Upper lobe of right lung (tissue), 1 donor: ENCODE results near the gene TAS1R2. TPM values are rescaled to one million over a fixed set of nuclear protein-coding genes. Genes with fewer than 3 reads are reported as not detected.

Experiments
- ATAC-seq: fragments of 200-7000 bp; cut with Tn5 transposase; one replicate; pipeline ENCODE4 v1.9.1; 2020; ENCODE audit warnings: mild to moderate bottlenecking, moderate library complexity
- DNase-seq: peaks from one replicate; pipeline ENCODE4 v3.0.0-alpha.2; 2020
- H3K27ac ChIP-seq: fragments of 200-600 bp; one replicate; pipeline ENCODE4 v1.8.0; 2022
- H3K27me3 ChIP-seq: fragments of 200-600 bp; one replicate; pipeline ENCODE4 v1.8.0; 2022; ENCODE audit warnings: mild to moderate bottlenecking
- H3K36me3 ChIP-seq: fragments of 200-600 bp; one replicate; pipeline ENCODE4 v1.8.0; 2022
- H3K4me1 ChIP-seq: fragments of 200-600 bp; one replicate; pipeline ENCODE4 v1.8.0; 2022
- H3K4me3 ChIP-seq: fragments of 200-600 bp; one replicate; pipeline ENCODE4 v1.8.0; 2022; ENCODE audit warnings: mild to moderate bottlenecking
- H3K9me3 ChIP-seq: fragments of 200-600 bp; one replicate; pipeline ENCODE4 v1.8.0; 2022
- intact Hi-C: fragments of 100-400 bp; cut with DNase I; formaldehyde crosslinking; loops from one replicate; pipeline ENCODE4 v1.11.0; 2022
- total RNA-seq: library from RNA; stranded (reverse); fragmentation: NEBNext Ultra II Directional; extraction: Animal tissue kit (Norgen Biotek cat#: 25700); gene quantifications from one replicate; pipeline ENCODE4 v1.2.1, GENCODE V29; 2021
- TF ChIP-seq, protein P1 (sequence below): fragments of 200-600 bp; IDR thresholded peaks from one replicate; pipeline ENCODE4 v1.8.0; 2022; ENCODE audit warnings: antibody characterized with exemption
- donor health status: DM: no; HTN: yes; CAD: no; lungs with severe emphysema.

Gene TAS1R2
- total RNA-seq, 1 donor from 2014 or later = not detected

DNA sequence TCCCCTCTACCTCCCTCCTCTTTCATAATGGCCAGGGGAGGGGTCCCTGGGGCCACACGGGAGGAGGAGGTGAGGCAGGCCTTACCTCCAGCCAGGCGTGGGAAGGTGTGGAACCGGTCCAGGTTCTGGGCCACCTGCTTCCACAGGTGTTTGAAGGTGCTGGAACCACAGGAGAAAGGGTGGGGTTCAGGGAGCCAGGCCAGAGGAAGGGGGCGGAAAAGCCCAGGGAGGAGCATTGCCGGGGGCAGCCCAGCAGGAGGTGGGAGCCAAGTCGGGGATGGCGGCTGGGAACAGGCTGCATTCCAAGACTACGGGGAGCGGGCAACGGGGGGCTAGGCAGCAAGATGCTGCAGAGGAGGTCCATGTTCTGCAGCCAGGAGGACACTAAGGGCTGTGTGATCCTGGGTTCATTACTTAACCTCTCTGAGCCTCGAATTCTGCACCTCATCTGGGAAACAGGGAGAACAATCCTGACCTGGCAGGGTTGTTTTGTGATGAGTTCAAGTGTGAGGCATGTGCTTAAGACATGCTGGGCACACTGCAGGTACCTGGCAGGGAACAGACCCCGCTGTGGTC, 19.8 kb upstream of the TAS1R2 start:
- TF ChIP-seq, protein P1, sequence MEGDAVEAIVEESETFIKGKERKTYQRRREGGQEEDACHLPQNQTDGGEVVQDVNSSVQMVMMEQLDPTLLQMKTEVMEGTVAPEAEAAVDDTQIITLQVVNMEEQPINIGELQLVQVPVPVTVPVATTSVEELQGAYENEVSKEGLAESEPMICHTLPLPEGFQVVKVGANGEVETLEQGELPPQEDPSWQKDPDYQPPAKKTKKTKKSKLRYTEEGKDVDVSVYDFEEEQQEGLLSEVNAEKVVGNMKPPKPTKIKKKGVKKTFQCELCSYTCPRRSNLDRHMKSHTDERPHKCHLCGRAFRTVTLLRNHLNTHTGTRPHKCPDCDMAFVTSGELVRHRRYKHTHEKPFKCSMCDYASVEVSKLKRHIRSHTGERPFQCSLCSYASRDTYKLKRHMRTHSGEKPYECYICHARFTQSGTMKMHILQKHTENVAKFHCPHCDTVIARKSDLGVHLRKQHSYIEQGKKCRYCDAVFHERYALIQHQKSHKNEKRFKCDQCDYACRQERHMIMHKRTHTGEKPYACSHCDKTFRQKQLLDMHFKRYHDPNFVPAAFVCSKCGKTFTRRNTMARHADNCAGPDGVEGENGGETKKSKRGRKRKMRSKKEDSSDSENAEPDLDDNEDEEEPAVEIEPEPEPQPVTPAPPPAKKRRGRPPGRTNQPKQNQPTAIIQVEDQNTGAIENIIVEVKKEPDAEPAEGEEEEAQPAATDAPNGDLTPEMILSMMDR = no peak
- intact Hi-C loops = loop anchor here (10.0 kb wide), 1 partner anchor 285 kb away; no protein-coding TSS in a partner anchor
- Histone ChIP-seq H3K9me3 (no peaks in the 10 kb centered on the region), H3K27ac (no peak overlapping the region), H3K4me1 (no peaks in the 10 kb centered on the region), H3K36me3 (peaks cover 7% of the 10 kb centered on the region), H3K27me3 (no peaks in the 10 kb centered on the region), H3K4me3 (no peak overlapping the region)
- ATAC-seq (no peak), DNase-seq (no peak)

DNA sequence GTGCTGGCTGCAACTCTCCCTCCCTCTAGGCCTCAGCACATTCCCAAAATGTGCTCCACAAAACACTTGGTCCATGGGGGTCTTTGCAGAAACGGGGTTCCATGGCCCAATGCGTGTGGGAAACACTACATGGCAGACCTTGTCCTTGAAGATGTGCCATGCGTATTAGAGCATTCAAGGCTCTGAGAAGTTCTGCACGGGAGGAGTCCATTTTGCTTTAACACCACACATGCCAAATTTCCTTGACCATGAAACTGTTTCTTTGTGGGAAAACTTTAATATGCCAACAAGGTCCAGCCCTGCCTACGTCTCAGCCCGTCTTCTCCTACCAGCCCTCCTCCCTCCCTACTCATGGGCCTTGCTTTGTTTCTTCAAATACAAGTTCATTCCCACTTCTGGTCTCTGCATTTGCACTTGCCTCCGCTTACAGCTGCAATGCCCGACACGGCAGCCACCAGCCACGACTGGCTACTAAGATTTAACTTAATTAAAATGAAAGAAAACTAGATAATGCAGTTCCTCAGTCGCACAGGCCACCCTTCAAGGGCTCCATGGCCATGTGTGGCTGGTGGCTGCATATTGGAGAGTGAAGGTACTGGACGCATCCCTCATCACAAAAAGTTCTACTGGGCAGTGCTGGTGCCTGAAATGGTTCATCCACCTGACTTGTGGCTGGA, 19.2 kb upstream of the TAS1R2 start:
- TF ChIP-seq, protein P1 = no peak
- intact Hi-C loops = loop anchor here (10.0 kb wide), 1 partner anchor 284 kb away; no protein-coding TSS in a partner anchor
- H3K27me3 ChIP-seq = no peaks in the 10 kb centered on the region
- no peak for DNase-seq
- no peak overlapping the region for H3K4me3 ChIP-seq
- no peak for ATAC-seq
- no peaks in the 10 kb centered on the region for H3K4me1 ChIP-seq
- H3K36me3 ChIP-seq = peaks cover 7% of the 10 kb centered on the region
- no peaks in the 10 kb centered on the region for H3K9me3 ChIP-seq
- H3K27ac ChIP-seq = no peak overlapping the region

DNA sequence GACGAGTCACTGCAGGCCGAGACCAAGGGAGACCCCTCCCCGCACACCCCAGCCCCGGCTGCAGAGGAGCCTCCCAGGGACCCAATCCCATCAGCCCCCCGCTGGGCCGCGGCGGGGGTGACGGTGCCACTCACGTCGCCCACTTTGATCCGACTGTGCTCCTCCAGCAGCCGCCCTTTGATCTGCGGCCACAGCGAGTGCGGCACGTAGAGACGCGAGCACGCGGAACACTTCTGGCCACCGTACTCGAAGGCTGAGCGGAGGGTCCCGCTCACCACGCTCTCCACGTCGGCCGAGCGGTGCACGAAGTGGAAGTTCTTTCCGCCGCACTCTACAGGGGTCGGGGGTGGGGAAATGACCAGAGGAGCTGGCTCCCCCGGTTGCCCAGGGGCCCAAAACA, 17.8 kb upstream of the TAS1R2 start:
- Histone ChIP-seq H3K9me3 (no peaks in the 10 kb centered on the region), H3K4me1 (no peaks in the 10 kb centered on the region), H3K27me3 (no peaks in the 10 kb centered on the region), H3K27ac (no peak overlapping the region), H3K4me3 (no peak overlapping the region), H3K36me3 (no peaks in the 10 kb centered on the region)
- intact Hi-C loops = loop anchor here (10.0 kb wide), 1 partner anchor 282 kb away; no protein-coding TSS in a partner anchor
- DNase-seq (no peak), ATAC-seq (no peak)
- TF ChIP-seq, protein P1 = no peak

DNA sequence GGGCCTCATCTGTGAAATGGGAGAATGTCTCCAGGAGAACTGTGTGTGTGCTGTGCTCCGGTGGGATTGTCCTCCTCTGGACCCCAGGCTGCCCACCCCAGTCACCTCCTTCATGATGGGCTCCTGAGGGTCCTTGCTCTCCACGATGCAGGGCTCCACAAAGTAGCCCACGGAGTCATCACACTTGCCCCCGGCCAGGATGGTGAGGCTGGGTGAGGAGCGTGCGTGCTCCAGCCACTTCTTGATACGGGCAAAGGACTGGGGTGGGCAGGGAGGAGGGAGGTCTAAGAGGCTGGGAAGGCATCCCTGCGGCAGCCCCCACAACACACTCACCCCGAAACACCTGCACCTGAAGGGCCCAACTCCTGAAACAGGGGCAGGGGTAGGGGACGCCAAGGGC, 16.8 kb upstream of the TAS1R2 start:
- ATAC-seq = no peak
- no peaks in the 10 kb centered on the region for H3K36me3 ChIP-seq
- intact Hi-C loops = loop anchor here (10.0 kb wide), 1 partner anchor 281 kb away; no protein-coding TSS in a partner anchor
- no peaks in the 10 kb centered on the region for H3K27me3 ChIP-seq
- no peaks in the 10 kb centered on the region for H3K4me1 ChIP-seq
- no peak for DNase-seq
- no peaks in the 10 kb centered on the region for H3K9me3 ChIP-seq
- H3K4me3 ChIP-seq = no peak overlapping the region
- TF ChIP-seq, protein P1 = no peak
- H3K27ac ChIP-seq = no peak overlapping the region

DNA sequence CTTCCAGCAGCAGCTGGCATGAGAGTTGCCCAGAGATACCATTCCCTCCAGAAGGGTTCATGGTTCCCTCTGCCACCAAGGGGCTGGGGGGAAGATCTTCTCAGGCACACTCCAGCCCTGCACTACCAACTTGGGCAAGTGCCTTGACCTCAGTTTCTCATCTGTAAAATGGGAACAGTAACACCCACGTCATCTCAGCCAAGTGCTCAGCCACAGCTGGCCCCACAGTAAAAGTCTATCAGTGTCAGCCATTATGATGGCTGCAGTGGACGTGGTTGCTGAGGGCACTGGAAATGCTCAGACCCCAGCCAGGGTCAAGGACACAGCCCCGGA, 16.3 kb upstream of the TAS1R2 start:
- Histone ChIP-seq H3K27me3 (no peaks in the 10 kb centered on the region), H3K27ac (no peak overlapping the region), H3K9me3 (no peaks in the 10 kb centered on the region), H3K36me3 (no peaks in the 10 kb centered on the region), H3K4me3 (no peak overlapping the region), H3K4me1 (no peaks in the 10 kb centered on the region)
- intact Hi-C loops = loop anchor here (10.0 kb wide), 1 partner anchor 281 kb away; no protein-coding TSS in a partner anchor
- DNase-seq = no peak
- TF ChIP-seq, protein P1 = no peak
- no peak for ATAC-seq
